Keratinocyte (primary cell): ENCODE data around the gene FANCL. TPM values are rescaled to one million over a fixed set of nuclear protein-coding genes. Genes with fewer than 3 reads are reported as not detected.

Source experiments
- DNase-seq: peaks from one replicate; pipeline ENCODE4 v3.0.0-alpha.2; 2011; ENCODE audit warnings: low read depth, missing footprints, low spot score
- FAIRE-seq: peaks from 2 replicates; lab custom pipeline; 2011; peaks lifted over from hg19 to GRCh38; lab: Jason Lieb, UNC
- H2AFZ ChIP-seq: 2 replicates; pipeline ENCODE4 v1.6.0; 2012; ENCODE audit warnings: low read length, control low read depth, inconsistent platforms; ENCODE audit not compliant: control insufficient read depth
- H3K27ac ChIP-seq: 2 replicates; pipeline ENCODE4 v1.5.1; 2011; ENCODE audit warnings: low read length; ENCODE audit not compliant: control insufficient read depth, insufficient read depth
- H3K27me3 ChIP-seq: 3 replicates; pipeline ENCODE4 v1.6.0; 2011; ENCODE audit warnings: low read length; ENCODE audit not compliant: control insufficient read depth, insufficient read depth; ENCODE audit errors: extremely low read depth
- H3K36me3 ChIP-seq, 2 experiments: 2 replicates in 1 of 2; 3 replicates in 1 of 2; pipeline ENCODE4 v1.5.1; 2011; ENCODE audit warnings: low read length in 2 of 2, mild to moderate bottlenecking in 1 of 2; ENCODE audit not compliant: control insufficient read depth in 2 of 2, insufficient read depth in 2 of 2; ENCODE audit errors: extremely low read depth in 1 of 2
- H3K4me1 ChIP-seq: 3 replicates; pipeline ENCODE4 v1.5.1; 2011; ENCODE audit warnings: low read length; ENCODE audit not compliant: control insufficient read depth, insufficient read depth; ENCODE audit errors: extremely low read depth
- H3K4me2 ChIP-seq: 3 replicates; pipeline ENCODE4 v1.6.0; 2011; ENCODE audit warnings: low read depth, low read length; ENCODE audit not compliant: control insufficient read depth, insufficient read depth; ENCODE audit errors: extremely low read depth
- H3K4me3 ChIP-seq, 3 experiments: fragments of 200-600 bp in 1 of 3; sonication (generic) in 1 of 3; 2 replicates in 2 of 3; 3 replicates in 1 of 3; pipeline ENCODE4 v1.5.1; 2011 to 2016; ENCODE audit warnings: low read length in 3 of 3, mild to moderate bottlenecking in 3 of 3, control low read depth in 2 of 3, inconsistent platforms in 1 of 3, low read depth in 1 of 3, mixed read lengths in 1 of 3, mixed run types in 1 of 3, moderate library complexity in 1 of 3; ENCODE audit not compliant: control insufficient read depth in 2 of 3, insufficient read depth in 2 of 3; ENCODE audit errors: extremely low read depth in 1 of 3
- H3K79me2 ChIP-seq: 2 replicates; pipeline ENCODE4 v1.6.0; 2012; ENCODE audit warnings: low read length; ENCODE audit not compliant: control insufficient read depth, insufficient read depth
- H3K9ac ChIP-seq: 3 replicates; pipeline ENCODE4 v1.6.0; 2011; ENCODE audit warnings: low read length; ENCODE audit not compliant: control insufficient read depth, insufficient read depth; ENCODE audit errors: extremely low read depth
- H3K9me1 ChIP-seq: 3 replicates; pipeline ENCODE4 v1.6.0; 2011; ENCODE audit warnings: low read length; ENCODE audit not compliant: control insufficient read depth, insufficient read depth; ENCODE audit errors: extremely low read depth
- H3K9me3 ChIP-seq: 2 replicates; pipeline ENCODE4 v1.5.1; 2012; ENCODE audit warnings: low read depth, low read length; ENCODE audit not compliant: control insufficient read depth
- H4K20me1 ChIP-seq: 3 replicates; pipeline ENCODE4 v1.6.0; 2011; ENCODE audit warnings: low read length; ENCODE audit not compliant: control insufficient read depth, insufficient read depth; ENCODE audit errors: extremely low read depth
- EZH2 ChIP-seq: IDR thresholded peaks from one replicate; pipeline ENCODE4 v1.6.1; 2012; ENCODE audit warnings: inconsistent platforms, mild to moderate bottlenecking, low read length, moderate library complexity
- dilution Hi-C: fragments of 300-500 bp; cut with MboI; formaldehyde crosslinking; loops from one replicate; pipeline ENCODE4 v1.7.0; 2020; ENCODE audit warnings: low sequenced_read_pairs; ENCODE audit not compliant: extremely low pct_ligation_motif_present
- polyA plus RNA-seq, 5 experiments: library from polyadenylated mRNA; depleted of rRNA in 3 of 5; stranded (reverse) in 3 of 5; stranded (forward) in 1 of 5; unstranded in 1 of 5; fragments of >200 nt; gene quantifications; 1 replicate in 1 of 5; 2 replicates in 3 of 5; 3 replicates in 1 of 5; pipeline versions ENCODE4 v1.2.1 to v1.2.3, GENCODE V29; 2011 to 2012; ENCODE audit warnings: missing spikeins in 2 of 5, low read depth in 1 of 5, low replicate concordance in 1 of 5
- TF ChIP-seq, protein P1 (sequence below), 3 experiments: IDR thresholded peaks in 1 of 3; conservative IDR thresholded peaks in 1 of 3; optimal IDR thresholded peaks in 1 of 3; 2 replicates in 2 of 3; 3 replicates in 1 of 3; pipeline versions ENCODE3 to v1.5.1; 2011; ENCODE audit warnings: low read length in 3 of 3, mild to moderate bottlenecking in 3 of 3, moderate library complexity in 2 of 3, control low read depth in 1 of 3, inconsistent platforms in 1 of 3; ENCODE audit not compliant: insufficient read depth in 2 of 3; ENCODE audit errors: extremely low read depth in 1 of 3

Gene FANCL
- polyA plus RNA-seq, 1 donor (not counting 4 experiments of a cell fraction or from before 2014, with no cell fraction given), result 15.1 TPM

DNA sequence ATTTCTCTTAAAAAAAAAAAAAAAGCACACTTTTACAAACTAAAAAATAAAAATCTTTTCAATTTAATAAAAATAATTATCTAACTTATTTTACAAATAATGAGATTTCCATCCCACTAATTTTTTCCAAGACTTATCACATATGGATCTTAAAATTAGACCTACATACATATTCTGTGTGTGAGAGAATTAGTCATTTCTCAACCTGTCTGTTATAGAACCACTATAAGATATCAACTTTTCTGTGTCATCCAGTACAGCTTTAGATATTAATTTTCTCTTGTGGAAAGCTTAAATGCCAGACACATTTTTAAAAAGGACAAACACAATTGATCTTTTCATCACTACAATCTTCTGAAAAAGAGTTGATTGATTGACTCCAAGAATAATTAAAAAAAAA is 38.1 kb downstream of the FANCL start:
- H3K4me3 ChIP-seq, result no peak overlapping the region
- DNase-seq (no peak), FAIRE-seq (no peak)
- H3K27me3 ChIP-seq, result no peaks in the 10 kb centered on the region
- no peak overlapping the region for H3K9ac ChIP-seq
- no peaks in the 10 kb centered on the region for H3K9me3 ChIP-seq
- no peaks in the 10 kb centered on the region for H3K79me2 ChIP-seq
- no peak for TF ChIP-seq EZH2
- TF ChIP-seq, protein P1, sequence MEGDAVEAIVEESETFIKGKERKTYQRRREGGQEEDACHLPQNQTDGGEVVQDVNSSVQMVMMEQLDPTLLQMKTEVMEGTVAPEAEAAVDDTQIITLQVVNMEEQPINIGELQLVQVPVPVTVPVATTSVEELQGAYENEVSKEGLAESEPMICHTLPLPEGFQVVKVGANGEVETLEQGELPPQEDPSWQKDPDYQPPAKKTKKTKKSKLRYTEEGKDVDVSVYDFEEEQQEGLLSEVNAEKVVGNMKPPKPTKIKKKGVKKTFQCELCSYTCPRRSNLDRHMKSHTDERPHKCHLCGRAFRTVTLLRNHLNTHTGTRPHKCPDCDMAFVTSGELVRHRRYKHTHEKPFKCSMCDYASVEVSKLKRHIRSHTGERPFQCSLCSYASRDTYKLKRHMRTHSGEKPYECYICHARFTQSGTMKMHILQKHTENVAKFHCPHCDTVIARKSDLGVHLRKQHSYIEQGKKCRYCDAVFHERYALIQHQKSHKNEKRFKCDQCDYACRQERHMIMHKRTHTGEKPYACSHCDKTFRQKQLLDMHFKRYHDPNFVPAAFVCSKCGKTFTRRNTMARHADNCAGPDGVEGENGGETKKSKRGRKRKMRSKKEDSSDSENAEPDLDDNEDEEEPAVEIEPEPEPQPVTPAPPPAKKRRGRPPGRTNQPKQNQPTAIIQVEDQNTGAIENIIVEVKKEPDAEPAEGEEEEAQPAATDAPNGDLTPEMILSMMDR (optimal IDR thresholded peaks at IDR 0.05 in 1 of 3, IDR thresholded peaks at IDR 0.05 in 1 of 3, conservative IDR thresholded peaks at IDR 0.05 in 1 of 3; ENCODE audit: extremely low read depth in 1 of 3, insufficient read depth in 2 of 3, low read length in 3 of 3), result no peak
- dilution Hi-C loops, result no loop called here
- H3K36me3 ChIP-seq, result no peaks in the 10 kb centered on the region
- no peak overlapping the region for H2AFZ ChIP-seq
- no peaks in the 10 kb centered on the region for H3K9me1 ChIP-seq
- H3K4me1 ChIP-seq, result no peaks in the 10 kb centered on the region
- no peaks in the 10 kb centered on the region for H4K20me1 ChIP-seq
- H3K27ac ChIP-seq, result no peak overlapping the region
- H3K4me2 ChIP-seq, result no peak overlapping the region

DNA sequence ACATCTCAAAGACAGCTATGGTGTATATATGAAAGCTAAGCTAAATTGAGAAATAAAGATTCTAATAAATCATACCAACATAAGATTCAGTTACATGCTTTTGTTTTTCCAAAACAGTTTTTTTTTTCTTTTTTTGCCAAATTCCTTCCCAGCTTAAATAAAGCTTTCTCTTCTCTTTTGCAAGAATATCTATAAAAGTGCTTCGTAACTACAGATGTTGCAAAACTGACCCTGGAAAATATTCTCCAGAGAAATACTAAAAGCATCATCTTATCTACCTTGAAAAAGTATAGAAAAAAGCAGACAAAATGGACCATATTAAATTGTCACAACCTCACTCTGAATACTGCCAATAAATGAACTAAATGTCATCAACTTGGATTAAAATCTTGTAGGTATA is 38.7 kb downstream of the FANCL start:
- no peaks in the 10 kb centered on the region for H3K9me3 ChIP-seq
- no peaks in the 10 kb centered on the region for H3K4me1 ChIP-seq
- H3K9me1 ChIP-seq, result no peaks in the 10 kb centered on the region
- H3K79me2 ChIP-seq, result no peaks in the 10 kb centered on the region
- H3K9ac ChIP-seq, result no peak overlapping the region
- no peak overlapping the region for H3K27ac ChIP-seq
- dilution Hi-C loops, result no loop called here
- H3K4me2 ChIP-seq, result no peak overlapping the region
- FAIRE-seq (no peak), DNase-seq (no peak)
- H3K27me3 ChIP-seq, result no peaks in the 10 kb centered on the region
- no peak for TF ChIP-seq EZH2
- TF ChIP-seq, protein P1 (optimal IDR thresholded peaks at IDR 0.05 in 1 of 3, IDR thresholded peaks at IDR 0.05 in 1 of 3, conservative IDR thresholded peaks at IDR 0.05 in 1 of 3; ENCODE audit: extremely low read depth in 1 of 3, insufficient read depth in 2 of 3, low read length in 3 of 3), result no peak
- H3K36me3 ChIP-seq, result no peaks in the 10 kb centered on the region
- no peak overlapping the region for H3K4me3 ChIP-seq
- no peak overlapping the region for H2AFZ ChIP-seq
- H4K20me1 ChIP-seq, result no peaks in the 10 kb centered on the region
